DMS53 treated with DMSO at 0.1 percent for 48 hours (cell line): ENCODE results near the gene PPM1H.
"Not testable (repeated sequence)": the region's sequence is repeated elsewhere in the genome, so short reads cannot be mapped to it uniquely, and the experiment has no call there.

Experiments
- DNase-seq: peaks from one replicate; lab custom pipeline; 2025; ENCODE audit not compliant: unreplicated experiment; lab: John Stamatoyannopoulos, UW

PPM1H gene

DNA sequence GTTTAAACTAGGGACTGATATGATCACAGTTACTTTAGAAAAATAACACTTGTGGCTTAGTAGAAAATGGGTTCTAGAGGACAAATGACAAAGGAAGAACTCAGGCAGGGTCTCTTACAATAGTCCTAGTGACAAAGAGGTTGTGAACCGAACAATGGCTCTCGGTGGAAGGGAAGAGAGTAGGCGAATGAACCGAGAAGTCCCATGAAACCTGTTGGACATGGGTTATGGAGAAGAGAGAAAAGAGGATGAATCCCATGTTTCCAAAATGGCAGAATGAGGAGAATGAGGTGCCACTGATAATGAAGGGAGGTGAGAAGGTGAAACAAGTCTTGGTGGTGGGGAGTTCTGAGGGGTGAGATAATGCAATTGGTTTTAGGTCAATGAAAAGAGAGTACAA is 94.1 kb downstream of the PPM1H start:
- no peak for DNase-seq

DNA sequence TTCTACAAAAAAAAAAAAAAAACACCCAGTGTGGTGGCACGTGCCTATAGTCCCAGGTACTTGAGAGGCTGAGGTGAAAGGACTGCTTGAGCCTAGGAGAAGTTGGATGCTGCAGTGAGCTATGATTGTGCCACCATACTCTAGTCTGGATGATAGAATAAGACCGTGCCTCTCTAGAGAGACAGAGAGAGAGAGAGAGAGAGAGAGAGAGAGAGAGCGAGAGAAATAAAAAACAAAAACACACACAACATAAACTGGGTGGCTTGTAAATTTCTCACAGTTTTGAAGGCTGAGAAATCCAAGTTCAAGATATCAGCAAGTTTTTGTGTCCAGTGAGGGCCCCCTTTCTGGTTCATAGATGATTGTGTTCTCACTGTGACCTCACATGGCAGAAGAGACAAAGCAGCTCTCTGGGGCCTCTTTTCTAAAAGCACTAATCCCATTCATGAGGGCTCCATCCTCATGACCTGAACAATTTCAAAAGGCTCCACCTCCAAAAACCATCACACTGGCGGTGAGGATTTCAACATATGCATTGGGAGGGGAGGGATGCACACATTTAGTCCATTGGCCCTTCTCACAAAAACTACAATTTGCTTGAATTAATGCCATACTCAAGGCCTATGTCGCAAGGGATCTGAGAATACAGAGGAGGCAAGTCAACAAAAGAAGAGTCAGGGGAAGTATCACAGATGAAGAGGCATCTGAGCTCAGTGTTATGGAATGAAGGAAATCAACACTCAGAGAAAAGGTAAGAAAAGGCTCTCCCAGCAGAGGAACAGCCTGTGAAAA is 94.9 kb downstream of the PPM1H start:
- DNase-seq: no peak

DNA sequence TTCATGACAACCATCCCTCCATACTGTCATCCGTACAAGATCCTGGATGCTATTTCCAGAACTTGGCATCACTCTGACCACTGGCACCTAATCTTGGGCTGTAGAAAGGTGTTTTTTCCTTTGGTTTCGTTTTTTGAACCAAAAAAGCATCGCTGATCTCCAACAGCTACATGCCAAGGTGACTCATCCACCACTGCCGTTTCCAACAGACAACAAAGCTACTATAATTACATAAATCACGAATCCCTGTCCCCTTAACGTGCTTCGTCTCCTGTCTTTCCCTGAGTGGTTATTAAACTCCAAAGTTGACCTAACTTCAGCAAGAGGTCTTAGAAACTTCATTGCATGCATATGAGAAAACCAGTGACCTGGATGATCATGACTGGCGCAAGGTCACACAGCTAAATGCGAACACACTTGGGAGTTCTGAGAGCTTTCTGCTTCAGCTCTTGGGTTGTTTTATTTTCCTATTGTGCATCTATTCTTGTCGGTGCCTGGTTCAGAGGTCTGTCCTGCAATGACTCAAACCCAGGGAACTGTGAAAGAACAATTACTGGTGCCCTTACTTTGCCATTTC is 99.9 kb downstream of the PPM1H start:
- DNase-seq: no peak

GRCh38 chr12:62834406-62834805 is 100.5 kb downstream of the PPM1H start:
- no peak for DNase-seq

DNA sequence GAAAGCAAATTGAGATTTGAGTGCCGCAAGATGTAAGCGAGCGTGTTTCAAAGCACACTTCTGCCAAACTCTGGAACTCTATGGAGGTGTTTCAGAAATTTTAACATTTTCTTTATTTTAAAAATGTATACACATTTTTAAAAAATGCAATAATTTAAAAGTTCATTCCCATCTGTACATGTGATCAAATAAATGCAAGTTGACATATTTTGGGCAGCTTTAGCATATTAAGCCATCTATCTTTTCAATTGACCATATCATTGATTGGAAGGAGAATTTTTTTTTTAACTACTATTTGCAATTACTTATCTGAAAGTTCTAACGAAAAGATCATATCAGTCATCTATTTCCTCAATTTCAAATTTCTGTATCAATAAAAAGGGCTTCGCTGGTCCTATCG is 101.3 kb downstream of the PPM1H start:
- DNase-seq: no peak

- DNase-seq: no peak
Measured at GRCh38 chr12:62832558-62832957, 102.4 kb downstream of the PPM1H start.

- DNase-seq: no peak
Measured at GRCh38 chr12:62832027-62832426, 102.9 kb downstream of the PPM1H start.

DNA sequence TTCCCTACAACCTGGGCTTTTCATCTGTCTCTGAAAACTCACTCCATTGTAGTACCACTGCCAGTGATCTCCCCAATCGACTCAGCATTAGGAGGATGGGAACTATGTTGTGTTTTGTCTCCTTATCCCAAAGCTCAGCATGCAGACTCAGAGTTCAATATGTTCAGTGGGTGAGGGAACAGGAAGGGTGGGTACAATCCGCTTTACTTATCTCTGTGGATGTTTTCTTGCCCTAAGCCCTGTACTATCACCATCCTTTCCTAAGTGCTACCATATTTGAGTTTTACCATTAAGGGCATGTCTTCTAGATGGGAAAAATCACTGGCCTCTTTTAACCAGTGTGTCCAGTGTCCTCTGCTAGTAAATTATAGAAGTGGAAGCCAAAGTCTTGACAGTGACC is 107.1 kb downstream of the PPM1H start:
- DNase-seq: no peak

- DNase-seq: no peak
Measured at GRCh38 chr12:62827042-62827441, 107.9 kb downstream of the PPM1H start.

DNA sequence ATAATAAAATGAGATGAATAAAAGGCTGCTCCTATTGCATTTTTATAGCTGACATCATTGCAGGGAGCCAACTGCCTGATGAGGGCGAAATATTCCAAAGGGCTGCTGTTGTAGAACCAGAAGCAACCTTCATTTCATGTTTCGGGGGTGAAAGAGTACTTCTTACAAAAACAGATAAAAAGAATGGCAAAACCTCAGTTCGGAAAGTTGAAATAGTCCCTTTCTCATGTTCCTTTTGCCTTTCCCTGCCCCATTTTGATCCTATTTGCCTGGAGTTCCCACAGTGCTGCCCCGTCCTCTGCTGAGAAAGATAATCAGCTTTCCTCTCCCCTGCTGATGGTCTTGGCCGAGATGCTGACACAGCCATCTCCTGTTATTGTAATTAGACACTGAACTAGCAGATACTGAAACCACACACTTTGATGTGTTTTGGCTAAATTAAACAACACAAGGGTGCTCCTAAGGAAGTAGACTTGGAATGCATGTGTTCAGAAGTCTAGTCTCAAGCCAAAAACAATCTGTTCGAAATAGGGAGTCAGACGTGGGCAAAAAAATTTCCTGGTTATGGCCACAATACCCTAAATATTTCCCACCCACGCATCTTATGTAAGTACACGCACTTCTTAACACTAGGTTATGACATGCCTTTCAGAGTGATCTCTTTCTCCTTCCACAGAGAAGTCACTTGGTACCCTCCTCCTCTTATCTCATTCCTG is 117.2 kb downstream of the PPM1H start:
- DNase-seq: no peak

DNA sequence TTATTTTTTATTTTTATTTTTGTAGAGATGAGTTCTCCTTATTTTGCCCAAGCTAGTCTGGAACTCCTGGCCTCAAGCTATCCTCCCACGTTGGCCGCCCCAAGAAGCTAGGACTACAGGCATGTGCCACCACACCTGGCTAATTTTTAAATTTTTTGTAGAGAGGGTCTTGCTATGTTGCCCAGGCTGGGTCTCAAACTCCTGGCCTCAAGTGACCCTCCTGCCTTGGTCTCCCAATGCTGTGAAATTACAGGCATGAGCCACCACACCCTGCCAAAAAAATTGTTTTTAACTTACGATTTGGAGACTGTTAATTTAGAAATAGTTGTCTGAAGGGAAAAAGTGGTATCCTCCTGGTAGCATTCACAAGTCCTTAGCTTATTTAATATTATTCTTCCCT is 120.7 kb downstream of the PPM1H start:
- no peak for DNase-seq

DNA sequence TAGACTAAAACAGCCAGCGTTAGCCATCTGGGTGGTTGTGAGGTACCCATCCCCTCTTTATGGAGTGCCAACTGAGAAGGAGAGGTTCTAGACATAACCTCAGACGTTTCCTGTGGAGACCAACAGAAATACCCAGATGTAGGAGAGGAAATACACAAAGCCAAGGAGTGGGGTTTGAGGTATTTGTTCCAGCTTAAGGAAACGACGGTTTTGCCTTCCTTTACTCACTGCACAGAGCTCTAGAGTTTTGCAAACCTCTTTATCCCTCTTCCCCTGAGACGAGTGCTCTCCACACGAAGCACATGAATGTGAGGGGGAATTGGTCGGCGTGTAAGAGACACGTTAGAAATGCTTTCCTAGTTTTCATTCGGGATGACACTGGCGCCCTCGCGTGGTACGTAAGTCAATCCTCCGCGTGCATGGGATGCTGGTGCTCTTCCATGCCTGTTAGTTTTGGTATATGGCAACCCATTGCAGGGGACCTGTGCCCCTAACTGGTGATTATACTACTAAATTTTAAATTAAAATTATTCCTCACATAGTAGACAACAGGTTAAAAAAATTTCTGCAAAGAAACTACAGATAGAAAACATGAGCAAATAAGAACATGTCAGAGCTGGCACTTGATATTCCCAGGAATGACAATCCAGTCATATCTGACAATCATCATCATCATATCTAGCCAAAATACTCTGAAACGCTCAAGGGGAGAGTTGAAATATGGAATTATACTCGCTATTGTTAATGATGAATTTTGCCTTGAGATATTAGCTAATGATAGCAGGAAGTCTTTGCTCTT is 121.7 kb downstream of the PPM1H start:
- no peak for DNase-seq

DNA sequence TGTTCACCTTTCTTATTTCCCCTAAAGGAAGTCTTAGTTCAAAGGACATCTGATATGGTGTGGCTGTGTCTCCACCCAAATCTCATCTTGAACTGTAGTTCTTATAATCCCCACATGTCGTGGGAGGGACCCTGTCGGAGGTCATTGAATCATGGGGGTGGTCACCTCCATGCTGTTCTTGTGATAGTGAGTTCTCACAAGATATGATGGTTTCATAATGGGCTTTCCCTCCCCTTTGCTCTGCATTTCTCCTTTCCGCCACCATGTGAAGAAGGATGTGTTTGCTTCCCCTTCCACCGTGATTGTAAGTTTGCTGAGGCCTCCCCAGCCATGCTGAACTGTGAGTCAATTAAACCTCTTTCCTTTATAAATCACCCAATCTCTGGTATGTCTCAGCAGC is 123.5 kb downstream of the PPM1H start:
- DNase-seq: not testable (repeated sequence)

GRCh38 chr12:62808166-62808879 is 126.6 kb downstream of the PPM1H start:
- DNase-seq: no peak

DNA sequence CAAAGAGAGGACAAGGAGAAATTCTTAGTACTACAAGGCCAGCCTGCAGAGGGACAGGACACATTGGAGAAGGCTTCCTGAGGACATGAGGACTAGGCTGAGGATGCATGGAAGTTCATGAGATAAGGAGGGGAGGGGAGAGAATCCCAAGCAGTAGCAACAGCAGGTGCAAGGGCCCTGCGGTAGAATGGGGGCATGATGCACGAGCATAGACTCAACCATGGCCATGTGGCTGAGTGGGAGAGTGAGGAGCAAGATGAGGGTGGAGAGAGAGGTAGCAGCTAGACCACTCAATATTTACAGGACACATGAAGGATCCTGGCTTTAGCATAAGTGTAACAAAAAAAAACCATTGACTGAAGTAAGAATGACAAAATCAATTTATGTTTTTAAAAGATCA is 128.1 kb downstream of the PPM1H start:
- DNase-seq: no peak

DNA sequence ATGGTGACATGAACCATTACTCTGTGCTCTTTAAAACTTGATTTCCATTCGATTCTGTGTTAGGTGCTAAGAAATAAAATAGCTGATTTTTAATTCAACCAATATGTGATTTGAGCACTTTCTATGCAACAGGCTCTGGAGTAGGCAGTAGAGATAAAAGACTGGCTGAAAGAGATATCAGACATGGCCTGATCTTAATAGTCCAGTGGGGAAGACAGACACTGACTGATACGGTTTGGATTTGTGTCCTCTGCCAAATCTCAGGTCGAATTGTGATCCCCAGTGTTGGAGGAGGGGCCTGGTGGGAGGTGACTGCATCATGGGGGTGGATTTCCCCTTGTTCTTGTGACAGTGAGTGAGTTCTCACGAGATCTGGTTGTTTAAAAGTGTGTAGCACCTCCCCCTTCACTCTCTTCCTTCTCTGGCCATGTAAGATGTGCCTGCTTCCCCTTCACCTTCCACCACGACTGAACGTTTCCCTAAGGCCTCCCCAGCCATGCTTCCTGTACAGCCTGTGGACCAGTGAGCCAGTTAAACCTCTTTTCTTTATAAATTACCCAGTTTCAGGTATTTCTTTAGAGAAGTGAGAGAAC is 128.6 kb downstream of the PPM1H start:
- no peak for DNase-seq

DNA sequence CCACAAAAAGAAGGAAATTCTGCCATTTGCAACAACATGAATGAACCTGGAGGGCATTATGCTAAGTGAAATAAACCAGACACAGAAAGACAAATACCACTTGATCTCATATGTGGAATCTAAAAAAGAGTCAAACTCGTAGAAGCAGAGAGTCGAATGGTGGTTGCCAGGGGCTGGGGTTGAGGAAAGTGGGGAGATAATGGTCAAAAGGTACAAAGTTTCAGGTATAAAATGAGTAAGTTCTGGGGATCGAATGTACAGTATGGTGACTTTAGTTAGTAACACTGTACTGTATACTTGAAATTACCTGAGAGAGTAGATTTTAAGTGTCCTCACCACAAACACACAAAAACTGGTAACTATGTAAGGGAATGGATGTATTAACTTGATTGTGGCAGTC is 129.4 kb downstream of the PPM1H start:
- no peak for DNase-seq

GRCh38 chr12:62803756-62804155 is 131.2 kb downstream of the PPM1H start:
- DNase-seq: no peak

GRCh38 chr12:62802984-62803383 is 132.0 kb downstream of the PPM1H start:
- no peak for DNase-seq

DNA sequence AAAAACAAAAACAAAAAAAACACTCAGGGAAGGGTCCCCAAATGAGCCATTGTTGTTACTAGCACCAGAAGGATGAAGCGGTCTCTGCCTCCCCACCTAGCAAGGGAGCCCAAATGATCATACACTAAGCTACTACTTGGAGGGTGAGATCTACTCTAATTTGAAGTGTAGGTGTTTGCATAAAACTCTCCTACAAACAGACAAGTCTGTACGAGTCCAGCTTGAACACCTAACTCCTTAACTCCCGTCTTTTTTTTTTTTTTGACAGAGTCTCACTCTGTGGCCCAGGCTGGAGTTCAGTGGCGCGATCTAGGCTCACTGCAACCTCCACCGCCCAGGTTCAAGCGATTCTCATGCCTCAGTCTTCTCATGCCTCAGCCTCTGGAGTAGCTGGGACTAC is 132.6 kb downstream of the PPM1H start:
- DNase-seq: no peak
